ENCODE measurements around the gene KIF1B.

GRCh38 chr1:10339815-10340214, 129.4 kb downstream of the KIF1B start:
- TF ChIP-seq ARID2 (IDR thresholded peaks at IDR 0.05) (no peak), ZKSCAN1 (IDR thresholded peaks at IDR 0.05; ENCODE audit: low read depth, low read length) (no peak), HNRNPLL (IDR thresholded peaks at IDR 0.05; ENCODE audit: low read depth, low read length, poor library complexity, severe bottlenecking) (no peak), ZNF274 (IDR thresholded peaks at IDR 0.05; ENCODE audit: borderline replicate concordance, low read depth, low read length) (no peak), POLR2A (conservative IDR thresholded peaks at IDR 0.05) (no peak), EP300 (IDR thresholded peaks at IDR 0.05; ENCODE audit: low read length) (no peak), ZNF253 (CRISPR knock-in tag; conservative IDR thresholded peaks at IDR 0.05) (no peak), RFX1 (IDR thresholded peaks at IDR 0.05) (no peak), HLTF (IDR thresholded peaks at IDR 0.05) (no peak)
